HUES48 (cell line): ENCODE data around the gene RPL31.

Experiments
- H3K27ac ChIP-seq: one replicate; pipeline ENCODE4 v1.7.0; 2013; ENCODE audit warnings: low read depth, low read length, inconsistent platforms
- H3K27me3 ChIP-seq: 2 replicates; pipeline ENCODE4 v1.6.1; 2013; ENCODE audit warnings: mild to moderate bottlenecking, low read length; ENCODE audit not compliant: control insufficient read depth, insufficient read depth
- H3K36me3 ChIP-seq: 2 replicates; pipeline ENCODE4 v1.6.1; 2013; ENCODE audit warnings: low read length; ENCODE audit not compliant: control insufficient read depth, insufficient read depth
- H3K4me1 ChIP-seq: 2 replicates; pipeline ENCODE4 v1.6.1; 2013; ENCODE audit warnings: mild to moderate bottlenecking, low read length; ENCODE audit not compliant: control insufficient read depth, insufficient read depth
- H3K4me3 ChIP-seq: 2 replicates; pipeline ENCODE4 v1.5.1; 2013; ENCODE audit warnings: mild to moderate bottlenecking, low read depth, low read length
- H3K9ac ChIP-seq: 2 replicates; pipeline ENCODE4 v1.6.1; 2013; ENCODE audit warnings: mild to moderate bottlenecking, low read depth, low read length, moderate library complexity
- H3K9me3 ChIP-seq: 2 replicates; pipeline ENCODE4 v1.6.1; 2013; ENCODE audit warnings: low read length; ENCODE audit not compliant: control insufficient read depth, insufficient read depth

The RPL31 gene

DNA sequence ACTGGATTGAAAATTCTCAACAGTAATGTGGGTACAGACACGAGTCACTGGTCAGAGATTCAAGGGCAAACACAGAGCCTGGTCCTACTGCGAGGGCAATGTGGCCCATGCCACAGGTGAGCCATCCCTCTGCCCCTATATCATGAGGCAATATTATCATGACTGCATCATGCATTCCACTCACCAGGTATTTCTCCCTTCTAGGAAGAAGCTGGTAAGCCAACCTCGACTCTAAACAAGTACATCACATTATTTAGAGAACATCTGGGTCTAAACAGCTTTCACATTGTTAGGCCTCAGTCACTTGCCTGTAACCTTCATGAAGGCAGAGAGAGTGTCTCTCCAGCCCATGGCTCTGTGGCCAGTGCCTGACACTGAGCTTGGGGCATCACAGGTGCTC lies 14.6 kb upstream of the RPL31 start:
- Histone ChIP-seq H3K36me3 (no peaks in the 10 kb centered on the region), H3K9me3 (no peaks in the 10 kb centered on the region), H3K9ac (no peak overlapping the region)

DNA sequence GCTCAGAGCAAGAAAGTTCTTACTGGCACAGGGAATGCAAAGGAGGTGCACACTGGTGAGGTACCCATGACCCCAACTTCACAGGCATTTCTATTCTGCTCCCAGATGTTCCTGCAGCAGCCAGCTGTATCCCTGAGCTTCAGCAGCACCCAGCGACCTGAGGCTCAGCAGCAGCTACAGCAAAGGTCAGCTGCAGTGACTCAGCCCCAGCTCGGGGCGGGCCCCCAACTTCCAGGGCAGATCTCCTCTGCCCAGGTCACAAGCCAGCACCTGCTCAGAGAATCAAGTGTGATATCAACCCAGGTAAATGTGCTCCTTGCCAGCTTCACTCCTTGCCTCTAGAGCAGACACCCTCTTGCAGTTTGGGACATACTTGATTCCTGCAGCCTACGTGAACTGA lies 14.1 kb upstream of the RPL31 start:
- Histone ChIP-seq H3K4me1 (peaks cover 4% of the 10 kb centered on the region; the same call in 1 of the 2 replicates), H3K27me3 (no peaks in the 10 kb centered on the region), H3K27ac (no peak overlapping the region), H3K9ac (no peak overlapping the region), H3K4me3 (no peak overlapping the region), H3K9me3 (no peaks in the 10 kb centered on the region), H3K36me3 (no peaks in the 10 kb centered on the region)

More for the DNA sequence above, 14.6 kb upstream of the RPL31 start:
- H3K27me3 ChIP-seq: no peaks in the 10 kb centered on the region
- H3K4me1 ChIP-seq: peaks cover 4% of the 10 kb centered on the region; the same call in 1 of the 2 replicates
- no peak overlapping the region for H3K4me3 ChIP-seq
- H3K27ac ChIP-seq: no peak overlapping the region

DNA sequence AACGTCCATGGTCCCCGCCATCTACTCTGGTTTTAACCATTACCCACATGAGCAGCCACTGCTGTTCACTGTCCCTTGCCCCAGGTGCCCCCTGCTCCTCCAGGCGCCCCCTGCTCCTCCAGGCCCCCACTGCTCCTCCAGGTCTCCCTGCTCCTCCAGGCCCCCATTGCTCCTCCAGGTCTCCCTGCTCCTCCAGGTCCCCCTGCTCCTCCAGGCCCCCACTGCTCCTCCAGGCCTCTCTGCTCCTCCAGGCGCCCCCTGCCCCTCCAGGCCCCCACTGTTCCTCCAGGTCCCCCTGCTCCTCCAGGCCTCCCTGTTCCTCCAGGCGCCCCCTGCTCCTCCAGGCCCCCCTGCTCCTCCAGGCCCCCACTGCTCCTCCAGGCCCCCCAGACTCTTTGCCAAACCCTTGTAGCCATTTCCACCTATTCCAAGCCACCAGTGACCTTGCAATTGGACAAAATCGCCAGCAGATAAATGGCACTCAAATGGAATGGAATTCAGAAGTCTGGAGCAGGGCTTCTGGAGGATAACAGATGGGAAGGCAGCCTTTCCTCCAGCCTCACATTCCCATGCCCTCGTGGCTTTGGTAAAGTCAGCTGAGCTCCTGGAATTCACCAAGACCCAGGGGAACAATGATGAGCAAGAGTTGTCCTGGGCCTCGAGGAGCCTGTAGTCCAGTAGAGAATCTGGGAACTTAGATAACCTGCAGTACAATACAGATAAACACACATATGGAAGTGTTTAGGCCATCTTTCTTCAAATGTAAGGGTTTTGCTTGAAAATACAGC lies 13.3 kb upstream of the RPL31 start:
- Histone ChIP-seq H3K36me3 (no peaks in the 10 kb centered on the region), H3K9me3 (no peaks in the 10 kb centered on the region), H3K4me3 (no peak overlapping the region), H3K9ac (no peak overlapping the region), H3K27ac (no peak overlapping the region), H3K4me1 (peaks cover 4% of the 10 kb centered on the region; the same call in 1 of the 2 replicates), H3K27me3 (no peaks in the 10 kb centered on the region)

DNA sequence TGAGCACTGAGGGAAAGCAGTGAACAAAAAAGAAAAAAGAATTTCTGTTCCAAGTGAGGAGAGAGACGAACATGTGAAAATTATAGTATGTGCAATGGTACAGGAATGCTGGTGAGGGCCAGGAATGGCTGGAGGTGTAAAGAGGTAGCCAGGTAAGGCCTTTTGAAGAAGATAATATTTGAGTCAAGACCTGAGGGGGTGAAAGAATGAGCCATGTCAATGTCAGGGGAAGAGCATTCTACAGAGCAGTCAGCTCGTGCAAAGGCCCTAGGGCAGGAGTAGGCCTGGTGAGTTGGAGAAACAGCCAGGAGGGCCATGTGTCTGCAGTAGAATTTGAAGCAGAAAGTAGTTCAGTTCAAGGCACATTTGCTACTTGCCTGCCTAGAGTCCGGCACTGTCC lies 12.4 kb upstream of the RPL31 start:
- Histone ChIP-seq H3K9me3 (no peaks in the 10 kb centered on the region), H3K36me3 (no peaks in the 10 kb centered on the region), H3K27me3 (no peaks in the 10 kb centered on the region), H3K4me1 (peaks cover 4% of the 10 kb centered on the region; the same call in 1 of the 2 replicates), H3K9ac (no peak overlapping the region), H3K4me3 (no peak overlapping the region), H3K27ac (no peak overlapping the region)

DNA sequence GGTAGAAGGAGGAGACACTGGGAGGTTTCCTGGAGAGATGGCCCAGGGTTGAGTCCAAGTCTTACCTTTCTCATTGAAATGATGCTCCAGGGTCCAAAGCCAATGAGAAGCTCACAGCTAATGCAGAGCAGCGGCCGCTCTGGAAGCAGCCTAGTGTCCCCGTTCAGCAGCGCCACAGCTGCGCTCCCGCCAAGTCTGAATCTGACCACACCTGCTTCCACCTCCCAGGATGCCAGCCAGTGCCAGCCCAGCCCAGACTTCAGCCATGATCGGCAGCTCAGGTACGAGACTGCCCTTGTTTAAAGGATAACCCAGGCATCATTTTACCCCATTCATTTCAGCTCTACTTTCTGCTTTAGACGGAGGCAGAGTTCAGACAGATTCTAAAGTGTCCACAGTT lies 11.9 kb upstream of the RPL31 start:
- Histone ChIP-seq H3K9me3 (no peaks in the 10 kb centered on the region), H3K4me1 (peaks cover 4% of the 10 kb centered on the region; the same call in 1 of the 2 replicates), H3K27ac (no peak overlapping the region), H3K4me3 (no peak overlapping the region), H3K36me3 (no peaks in the 10 kb centered on the region), H3K9ac (no peak overlapping the region), H3K27me3 (no peaks in the 10 kb centered on the region)

DNA sequence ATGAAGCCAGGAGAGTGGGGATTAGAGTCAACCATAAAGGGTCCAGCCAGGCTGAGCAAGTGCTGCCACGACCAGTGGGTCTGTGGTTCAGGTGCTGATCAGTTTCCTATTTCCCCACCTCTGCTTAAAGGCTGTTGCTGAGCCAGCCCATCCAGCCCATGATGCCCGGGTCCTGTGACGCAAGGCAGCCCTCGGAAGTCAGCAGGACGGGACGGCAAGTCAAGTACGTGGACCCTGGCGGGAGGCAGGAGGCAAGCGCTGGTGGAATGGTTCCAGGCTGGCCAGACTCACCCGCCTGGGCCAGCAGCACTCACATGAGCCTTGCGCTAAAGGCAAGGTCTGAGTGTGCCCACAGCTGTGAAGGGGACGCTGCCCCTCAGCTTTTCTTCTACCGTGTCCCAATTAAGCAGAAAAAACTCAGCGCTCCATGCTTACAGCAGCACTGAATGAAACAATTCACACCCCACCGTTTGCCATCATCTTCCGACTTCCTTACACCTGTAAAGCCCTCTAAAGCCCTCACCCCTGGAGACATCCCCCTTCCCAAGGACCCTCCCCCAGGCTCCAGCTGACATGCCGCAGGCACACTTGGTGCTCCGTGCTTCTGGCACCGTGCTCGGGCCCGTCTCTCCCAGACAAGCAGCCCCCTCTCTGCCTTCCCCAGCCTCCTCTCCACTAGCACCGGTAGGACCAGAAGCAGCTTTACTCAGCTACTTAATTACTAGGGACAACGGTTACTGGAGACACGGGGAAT lies 11.3 kb upstream of the RPL31 start:
- Histone ChIP-seq H3K4me1 (peaks cover 4% of the 10 kb centered on the region; the same call in 1 of the 2 replicates), H3K9ac (no peak overlapping the region), H3K9me3 (no peaks in the 10 kb centered on the region), H3K36me3 (no peaks in the 10 kb centered on the region), H3K4me3 (no peak overlapping the region), H3K27ac (no peak overlapping the region), H3K27me3 (no peaks in the 10 kb centered on the region)

DNA sequence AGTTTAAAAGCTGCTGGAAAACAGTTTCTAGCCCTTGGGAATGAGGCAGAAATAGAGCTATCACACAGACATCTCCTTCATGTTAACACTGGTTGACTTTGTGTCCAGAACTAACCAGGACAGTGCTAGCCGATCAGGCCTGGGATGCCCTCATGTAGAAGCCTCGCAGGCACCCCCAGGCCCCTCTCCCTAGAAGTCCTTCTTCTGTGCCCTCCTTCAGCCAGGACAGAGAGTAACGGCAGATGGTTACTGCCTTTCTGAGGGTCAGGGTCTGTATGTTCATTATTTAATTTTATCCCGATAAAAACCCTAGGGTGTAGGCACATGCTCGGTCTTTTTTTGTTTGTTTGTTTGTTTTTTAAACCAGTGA lies 10.7 kb upstream of the RPL31 start:
- no peaks in the 10 kb centered on the region for H3K36me3 ChIP-seq
- H3K27me3 ChIP-seq: no peaks in the 10 kb centered on the region
- no peak overlapping the region for H3K4me3 ChIP-seq
- no peak overlapping the region for H3K9ac ChIP-seq
- no peaks in the 10 kb centered on the region for H3K9me3 ChIP-seq
- peaks cover 4% of the 10 kb centered on the region; the same call in 1 of the 2 replicates for H3K4me1 ChIP-seq
- H3K27ac ChIP-seq: no peak overlapping the region

DNA sequence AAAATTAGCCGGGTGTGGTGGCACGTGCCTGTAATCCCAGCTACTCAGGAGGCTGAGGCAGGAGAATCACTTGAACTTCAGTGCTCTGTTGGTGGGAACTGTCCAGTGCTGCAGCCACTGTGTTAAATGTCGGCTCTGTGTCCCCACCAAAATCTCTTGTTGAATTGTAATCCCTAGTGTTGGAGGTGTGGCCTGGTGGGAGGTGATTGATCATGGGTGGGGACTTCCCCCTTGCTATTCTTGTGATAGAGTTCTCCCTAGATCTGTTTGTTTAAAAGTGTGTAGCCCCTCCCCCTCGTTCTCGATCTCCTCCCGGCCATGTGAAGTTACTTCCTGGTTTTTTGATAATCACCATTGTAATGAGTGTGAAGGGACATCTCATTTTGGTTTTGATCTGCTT lies 9.8 kb upstream of the RPL31 start:
- H3K27ac ChIP-seq: no peak overlapping the region
- H3K4me1 ChIP-seq: peaks cover 4% of the 10 kb centered on the region; the same call in 1 of the 2 replicates
- no peak overlapping the region for H3K9ac ChIP-seq
- no peaks in the 10 kb centered on the region for H3K9me3 ChIP-seq
- no peak overlapping the region for H3K4me3 ChIP-seq
- H3K27me3 ChIP-seq: no peaks in the 10 kb centered on the region
- H3K36me3 ChIP-seq: no peaks in the 10 kb centered on the region

DNA sequence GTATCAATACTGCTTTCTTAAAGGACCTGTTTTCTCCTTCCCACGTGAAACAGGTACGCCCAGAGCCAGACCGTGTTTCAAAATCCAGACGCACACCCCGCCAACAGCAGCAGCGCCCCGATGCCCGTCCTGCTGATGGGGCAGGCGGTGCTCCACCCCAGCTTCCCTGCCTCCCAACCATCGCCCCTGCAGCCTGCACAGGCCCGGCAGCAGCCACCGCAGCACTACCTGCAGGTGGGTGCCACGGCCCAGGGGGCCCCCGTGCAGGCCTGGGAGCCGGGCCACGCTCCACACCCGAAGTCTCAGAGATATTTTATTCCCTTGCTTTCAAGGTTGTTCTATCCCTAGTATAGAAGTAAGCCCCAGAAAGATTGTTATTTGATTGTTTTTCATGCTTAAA lies 8.8 kb upstream of the RPL31 start:
- Histone ChIP-seq H3K36me3 (no peaks in the 10 kb centered on the region), H3K9me3 (no peaks in the 10 kb centered on the region), H3K4me3 (no peak overlapping the region), H3K27me3 (no peaks in the 10 kb centered on the region), H3K27ac (no peak overlapping the region), H3K9ac (no peak overlapping the region), H3K4me1 (peaks cover 4% of the 10 kb centered on the region; the same call in 1 of the 2 replicates)

DNA sequence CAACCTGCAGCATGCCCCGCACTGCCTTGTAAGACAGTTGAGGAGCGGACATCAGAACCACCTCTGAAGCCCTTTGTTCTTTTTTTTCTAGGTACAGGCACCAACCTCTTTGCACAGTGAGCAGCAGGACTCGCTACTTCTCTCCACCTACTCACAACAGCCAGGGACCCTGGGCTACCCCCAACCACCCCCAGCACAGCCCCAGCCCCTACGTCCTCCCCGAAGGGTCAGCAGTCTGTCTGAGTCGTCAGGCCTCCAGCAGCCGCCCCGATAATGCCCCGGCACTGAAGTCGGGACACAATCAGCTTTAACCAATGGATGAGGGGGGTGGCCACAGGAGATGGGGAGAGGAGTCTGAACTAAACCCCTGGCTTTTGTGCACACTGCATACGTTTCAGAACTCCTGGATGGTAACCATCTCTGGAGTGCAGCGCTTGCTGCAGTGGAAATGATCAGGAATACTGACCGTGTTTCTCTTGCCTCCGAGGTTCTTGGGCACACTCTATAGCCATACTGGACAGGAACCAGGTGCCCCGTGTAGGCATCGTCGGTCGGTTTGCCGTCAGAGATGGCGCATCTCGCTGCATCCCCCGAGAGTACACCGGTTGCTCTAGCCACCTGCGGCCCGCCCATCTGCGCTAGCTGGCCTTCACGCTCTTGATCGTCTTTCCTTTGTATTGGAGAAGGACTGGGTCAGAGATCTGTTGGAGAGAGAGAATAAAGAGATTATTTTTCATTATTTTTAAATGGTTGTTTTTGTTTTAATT lies 6.6 kb upstream of the RPL31 start:
- H3K27ac ChIP-seq: no peak overlapping the region
- H3K36me3 ChIP-seq: no peaks in the 10 kb centered on the region
- H3K9ac ChIP-seq: no peak overlapping the region
- H3K4me1 ChIP-seq: peaks cover 4% of the 10 kb centered on the region; the same call in 1 of the 2 replicates
- H3K4me3 ChIP-seq: no peak overlapping the region
- H3K27me3 ChIP-seq: no peaks in the 10 kb centered on the region
- H3K9me3 ChIP-seq: no peaks in the 10 kb centered on the region
